SJCRH30 (cell line): ENCODE results near the gene BTBD18. TPM values are rescaled to one million over a fixed set of nuclear protein-coding genes. Genes with fewer than 3 reads are reported as not detected.

Source experiments
- DNase-seq, 2 experiments: peaks; one replicate each; pipeline ENCODE4 v3.0.0-alpha.2; 2015 to 2020
- H3K27ac ChIP-seq: fragments of 250-450 bp; sonication (Bioruptor Pico); 2 replicates; pipeline ENCODE4 v1.5.1; 2020; ENCODE audit warnings: mild to moderate bottlenecking, moderate library complexity
- H3K27me3 ChIP-seq: fragments of 250-450 bp; sonication (Bioruptor Pico); 2 replicates; pipeline ENCODE4 v1.5.1; 2020; ENCODE audit warnings: mild to moderate bottlenecking, moderate library complexity
- H3K36me3 ChIP-seq: fragments of 250-450 bp; sonication (Bioruptor Pico); 2 replicates; pipeline ENCODE4 v1.5.1; 2020; ENCODE audit warnings: mild to moderate bottlenecking, moderate library complexity
- H3K4me1 ChIP-seq: fragments of 250-450 bp; sonication (Bioruptor Pico); 2 replicates; pipeline ENCODE4 v1.5.1; 2020; ENCODE audit warnings: mild to moderate bottlenecking, moderate library complexity
- H3K4me3 ChIP-seq: fragments of 250-450 bp; sonication (Bioruptor Pico); 2 replicates; pipeline ENCODE4 v1.5.1; 2020; ENCODE audit warnings: mild to moderate bottlenecking, moderate library complexity
- H3K9me3 ChIP-seq: fragments of 250-450 bp; sonication (Bioruptor Pico); replicated peaks from 2 replicates; pipeline ENCODE4 v1.5.1; 2020; ENCODE audit warnings: mild to moderate bottlenecking, moderate library complexity
- total RNA-seq: library from RNA; depleted of rRNA; stranded (reverse); fragments of >200 nt; shearing (Covaris generic); gene quantifications from 2 replicates; pipeline ENCODE4 v1.2.3, GENCODE V29; 2014

BTBD18 gene
- total RNA-seq, 1 experiment from 2014 or later: 0.02 TPM

- Histone ChIP-seq H3K9me3 (no peaks in the 10 kb centered on the region), H3K4me3 (no peak overlapping the region), H3K27ac (no peak overlapping the region), H3K4me1 (peaks cover 36% of the 10 kb centered on the region), H3K27me3 (no peaks in the 10 kb centered on the region), H3K36me3 (no peaks in the 10 kb centered on the region; the same call in 1 of the 2 replicates)
- no peak for DNase-seq
Measured at GRCh38 chr11:57781529-57781943, 29.9 kb upstream of the BTBD18 start.

DNA sequence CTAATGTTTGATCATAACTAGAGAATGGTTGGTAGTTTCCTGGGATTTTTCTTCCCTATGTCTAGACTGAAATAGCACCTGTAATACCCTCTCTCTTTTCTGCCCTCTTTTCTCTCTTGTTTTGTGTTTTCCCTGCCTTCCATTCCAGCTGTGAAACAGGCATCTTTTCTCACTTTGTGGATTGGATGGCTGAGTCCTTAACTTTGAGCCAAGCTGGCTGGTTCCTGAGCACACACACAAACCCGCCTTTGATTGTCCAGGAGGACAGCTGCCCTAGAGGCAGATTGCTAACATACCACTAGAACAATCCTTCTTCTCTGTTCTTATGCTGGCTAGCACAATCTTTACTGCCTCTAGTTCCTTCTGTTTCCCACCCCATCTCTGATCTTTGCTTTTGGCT, 27.7 kb upstream of the BTBD18 start:
- H3K36me3 ChIP-seq: no peaks in the 10 kb centered on the region; the same call in 1 of the 2 replicates
- H3K27me3 ChIP-seq: no peaks in the 10 kb centered on the region
- H3K27ac ChIP-seq: peak overlapping the region; percentile 97
- no peaks in the 10 kb centered on the region for H3K9me3 ChIP-seq
- H3K4me1 ChIP-seq: peaks cover 47% of the 10 kb centered on the region
- DNase-seq: peak; percentile 88 to 95
- H3K4me3 ChIP-seq: peak overlapping the region; percentile 11

DNA sequence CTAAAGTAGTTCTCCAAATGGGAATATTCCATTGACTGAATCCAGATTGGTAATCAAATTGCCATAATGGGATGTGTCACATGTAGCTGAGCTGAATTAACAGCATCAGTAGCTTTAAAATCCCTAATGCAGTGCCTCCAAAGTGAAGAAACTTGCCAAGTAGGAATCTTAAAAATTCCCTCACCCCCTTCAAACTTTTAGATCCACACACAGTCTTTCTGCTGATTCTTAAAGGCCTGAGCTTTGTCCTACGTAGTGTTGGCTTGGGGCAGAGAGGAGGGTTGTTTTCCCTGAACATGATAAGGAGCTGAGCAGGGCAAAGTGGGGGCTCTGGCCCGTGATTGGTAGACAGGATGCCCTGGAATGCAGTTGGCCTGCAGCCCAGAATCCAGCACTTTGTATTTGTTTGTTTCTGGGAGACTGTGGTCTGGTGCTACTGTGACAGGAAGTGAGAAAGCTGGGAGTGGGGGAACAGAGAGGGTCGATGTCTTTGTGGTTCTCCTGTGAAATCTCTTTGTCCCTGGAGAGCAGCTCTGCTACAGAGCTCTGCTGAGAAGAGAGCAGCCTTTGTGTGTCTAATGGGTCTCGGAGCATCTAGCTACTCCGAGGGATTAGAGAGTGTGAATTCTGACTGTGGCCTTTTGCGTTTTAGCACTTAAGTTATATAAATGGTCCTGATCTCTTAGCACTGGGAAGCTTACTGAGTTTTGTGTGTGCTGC, 26.9 kb upstream of the BTBD18 start:
- Histone ChIP-seq H3K27me3 (no peaks in the 10 kb centered on the region), H3K27ac (peak overlapping the region; percentile 97), H3K9me3 (no peaks in the 10 kb centered on the region), H3K36me3 (no peaks in the 10 kb centered on the region; the same call in 1 of the 2 replicates), H3K4me1 (peaks cover 47% of the 10 kb centered on the region), H3K4me3 (peak overlapping the region; percentile 11)
- peak; percentile 98 to 100 for DNase-seq

- Histone ChIP-seq H3K9me3 (no peaks in the 10 kb centered on the region), H3K4me1 (peaks cover 47% of the 10 kb centered on the region), H3K36me3 (no peaks in the 10 kb centered on the region; the same call in 1 of the 2 replicates), H3K4me3 (peak overlapping the region; percentile 3; the same call in 1 of the 2 replicates), H3K27ac (peak overlapping the region; percentile 97), H3K27me3 (no peaks in the 10 kb centered on the region)
- peak; percentile 20 to 55 for DNase-seq
Measured at GRCh38 chr11:57777969-57778317, 26.3 kb upstream of the BTBD18 start.

GRCh38 chr11:57776577-57777210, 25.1 kb upstream of the BTBD18 start:
- Histone ChIP-seq H3K4me3 (no peak overlapping the region), H3K27ac (peak overlapping the region; percentile 57), H3K27me3 (no peaks in the 10 kb centered on the region), H3K36me3 (no peaks in the 10 kb centered on the region), H3K4me1 (peaks cover 47% of the 10 kb centered on the region), H3K9me3 (no peaks in the 10 kb centered on the region)
- DNase-seq: no peak

DNA sequence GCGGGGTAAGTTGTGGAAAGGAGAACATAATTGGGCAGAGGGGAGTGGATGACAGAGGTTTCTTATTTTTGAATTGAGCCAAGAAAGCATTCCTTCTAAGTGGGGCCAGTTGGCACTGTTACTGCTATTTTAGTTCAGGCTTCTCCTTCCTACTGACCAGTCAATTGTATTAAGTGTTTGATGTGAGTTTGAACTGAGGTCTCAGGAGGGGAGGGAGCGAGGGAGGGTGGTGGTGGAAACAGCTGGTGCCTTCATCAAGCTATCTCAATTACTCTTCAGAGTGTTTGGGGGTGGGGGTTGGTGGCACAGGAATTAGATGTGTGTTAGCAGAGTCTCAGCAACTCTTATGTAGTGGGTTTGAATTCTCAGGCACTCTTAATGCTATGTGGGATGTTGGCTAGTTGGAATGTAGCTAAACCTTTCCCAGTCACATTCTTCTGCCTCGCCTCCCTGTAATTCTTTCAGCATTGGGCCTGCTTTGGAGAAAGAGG, 24.5 kb upstream of the BTBD18 start:
- Histone ChIP-seq H3K4me1 (peaks cover 47% of the 10 kb centered on the region), H3K27ac (peak overlapping the region; percentile 57), H3K4me3 (peak overlapping the region; percentile 19), H3K36me3 (no peaks in the 10 kb centered on the region), H3K27me3 (no peaks in the 10 kb centered on the region), H3K9me3 (no peaks in the 10 kb centered on the region)
- DNase-seq: peak; percentile 89 to 90

DNA sequence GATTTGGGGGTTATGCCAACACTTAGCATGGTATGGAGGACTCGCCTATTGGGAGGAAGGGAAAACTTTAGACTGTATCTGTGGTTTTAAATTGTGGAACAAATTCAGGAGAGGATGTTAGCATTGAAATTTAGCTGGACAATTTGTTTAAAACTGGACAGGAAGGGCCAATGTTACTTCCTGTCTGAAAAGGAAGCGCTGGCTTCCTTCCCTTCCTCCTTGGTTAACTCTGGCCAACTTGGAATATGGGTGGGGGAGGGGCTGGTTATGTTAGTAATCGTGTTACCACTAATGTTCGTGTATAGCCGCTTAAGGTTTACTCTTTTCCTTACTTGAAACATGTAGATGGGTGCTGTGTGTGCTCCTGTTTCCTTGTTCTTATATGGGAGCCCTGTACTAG, 23.9 kb upstream of the BTBD18 start:
- Histone ChIP-seq H3K27me3 (no peaks in the 10 kb centered on the region), H3K27ac (peak overlapping the region; percentile 57), H3K4me1 (peaks cover 45% of the 10 kb centered on the region), H3K9me3 (no peaks in the 10 kb centered on the region), H3K36me3 (no peaks in the 10 kb centered on the region), H3K4me3 (peak overlapping the region; percentile 19)
- DNase-seq: peak; percentile 30 to 55

DNA sequence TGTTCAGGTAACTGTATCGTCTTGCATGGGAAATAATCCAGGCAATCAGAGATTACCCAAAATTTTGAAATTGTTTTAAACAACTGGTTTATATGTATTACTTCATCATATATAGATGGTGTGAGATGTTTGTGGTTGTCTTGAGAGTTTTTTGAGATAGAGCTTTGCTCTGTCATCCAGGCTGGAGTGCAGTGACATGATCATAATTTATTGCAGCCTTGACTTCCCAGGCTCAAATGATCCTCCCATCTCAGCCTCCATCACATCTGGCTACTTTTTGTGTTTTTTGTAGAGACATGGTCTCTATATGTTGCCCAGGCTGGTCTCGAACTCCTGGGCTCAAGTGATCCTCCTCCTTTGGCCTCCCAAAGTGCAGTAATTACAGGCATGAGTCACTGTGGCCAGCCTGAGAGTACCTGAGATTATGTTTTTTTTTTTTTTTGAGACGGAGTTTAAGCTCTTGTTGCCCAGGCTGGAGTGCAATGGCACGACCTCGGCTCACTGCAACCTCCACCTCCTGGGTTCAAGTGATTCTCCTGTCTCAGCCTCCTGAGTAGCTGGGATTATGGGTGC, 21.5 kb upstream of the BTBD18 start:
- Histone ChIP-seq H3K36me3 (no peaks in the 10 kb centered on the region), H3K4me3 (no peak overlapping the region), H3K9me3 (no peaks in the 10 kb centered on the region), H3K27ac (no peak overlapping the region), H3K27me3 (no peaks in the 10 kb centered on the region), H3K4me1 (peaks cover 27% of the 10 kb centered on the region)
- DNase-seq: no peak

DNA sequence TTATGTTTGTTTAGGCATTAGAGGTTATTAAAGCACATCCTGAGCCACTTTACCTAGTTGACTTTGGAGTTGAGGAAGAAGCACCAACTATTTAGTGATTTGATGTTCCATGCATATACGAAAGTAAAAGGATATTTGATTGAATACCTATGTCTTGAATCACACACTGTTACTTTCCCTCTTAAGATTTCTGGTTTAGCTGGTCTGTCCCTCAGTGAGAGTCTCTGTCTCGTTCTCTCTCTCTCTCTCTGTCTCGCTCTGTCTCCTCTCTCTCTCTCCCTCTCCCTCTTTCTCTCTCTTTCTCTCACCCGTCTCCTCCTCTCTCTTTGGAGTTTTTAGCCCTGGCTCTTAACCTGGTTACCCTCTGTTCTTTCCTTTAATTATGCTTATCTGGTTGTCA, 20.9 kb upstream of the BTBD18 start:
- H3K36me3 ChIP-seq: no peaks in the 10 kb centered on the region
- no peak overlapping the region for H3K4me3 ChIP-seq
- H3K27ac ChIP-seq: no peak overlapping the region
- no peaks in the 10 kb centered on the region for H3K9me3 ChIP-seq
- DNase-seq: no peak
- H3K4me1 ChIP-seq: peaks cover 21% of the 10 kb centered on the region
- no peaks in the 10 kb centered on the region for H3K27me3 ChIP-seq

- Histone ChIP-seq H3K4me1 (peaks cover 9% of the 10 kb centered on the region), H3K36me3 (no peaks in the 10 kb centered on the region; the same call in 1 of the 2 replicates), H3K27me3 (no peaks in the 10 kb centered on the region), H3K27ac (no peak overlapping the region), H3K4me3 (no peak overlapping the region), H3K9me3 (no peaks in the 10 kb centered on the region)
- no peak for DNase-seq
Measured at GRCh38 chr11:57771365-57771764, 19.7 kb upstream of the BTBD18 start.

GRCh38 chr11:57770793-57771192, 19.2 kb upstream of the BTBD18 start:
- H3K27me3 ChIP-seq: no peaks in the 10 kb centered on the region
- no peaks in the 10 kb centered on the region; the same call in 1 of the 2 replicates for H3K36me3 ChIP-seq
- no peak overlapping the region for H3K4me3 ChIP-seq
- DNase-seq: no peak
- no peaks in the 10 kb centered on the region for H3K9me3 ChIP-seq
- peaks cover 5% of the 10 kb centered on the region for H3K4me1 ChIP-seq
- H3K27ac ChIP-seq: no peak overlapping the region

DNA sequence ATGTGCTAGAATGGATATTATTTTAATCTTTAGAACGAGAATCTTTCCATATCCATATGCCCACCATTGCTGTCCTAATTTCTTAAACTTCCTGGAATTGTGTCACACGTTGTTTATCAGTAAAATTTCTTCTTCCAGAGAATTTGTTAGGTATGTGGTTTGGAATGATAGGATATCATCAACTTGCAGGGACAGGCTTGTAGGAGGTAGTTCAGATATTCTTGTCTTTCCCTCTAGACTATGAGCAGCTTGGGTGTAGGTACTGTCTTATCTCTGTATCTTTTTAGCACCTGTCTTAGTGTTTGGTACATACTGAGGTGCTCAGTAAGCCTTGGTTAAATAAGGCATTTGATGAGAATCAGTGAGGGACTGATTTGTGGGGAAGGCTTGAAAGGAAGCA, 13.4 kb upstream of the BTBD18 start:
- no peaks in the 10 kb centered on the region for H3K27me3 ChIP-seq
- no peak overlapping the region for H3K4me3 ChIP-seq
- H3K9me3 ChIP-seq: no peaks in the 10 kb centered on the region
- peaks cover 16% of the 10 kb centered on the region for H3K4me1 ChIP-seq
- H3K36me3 ChIP-seq: no peaks in the 10 kb centered on the region; the same call in 1 of the 2 replicates
- DNase-seq: no peak
- no peak overlapping the region for H3K27ac ChIP-seq

- Histone ChIP-seq H3K9me3 (no peaks in the 10 kb centered on the region), H3K27me3 (no peaks in the 10 kb centered on the region), H3K4me3 (no peak overlapping the region), H3K36me3 (no peaks in the 10 kb centered on the region; the same call in 1 of the 2 replicates), H3K4me1 (peaks cover 16% of the 10 kb centered on the region), H3K27ac (no peak overlapping the region)
- no peak for DNase-seq
Measured at GRCh38 chr11:57764566-57764965, 12.9 kb upstream of the BTBD18 start.

DNA sequence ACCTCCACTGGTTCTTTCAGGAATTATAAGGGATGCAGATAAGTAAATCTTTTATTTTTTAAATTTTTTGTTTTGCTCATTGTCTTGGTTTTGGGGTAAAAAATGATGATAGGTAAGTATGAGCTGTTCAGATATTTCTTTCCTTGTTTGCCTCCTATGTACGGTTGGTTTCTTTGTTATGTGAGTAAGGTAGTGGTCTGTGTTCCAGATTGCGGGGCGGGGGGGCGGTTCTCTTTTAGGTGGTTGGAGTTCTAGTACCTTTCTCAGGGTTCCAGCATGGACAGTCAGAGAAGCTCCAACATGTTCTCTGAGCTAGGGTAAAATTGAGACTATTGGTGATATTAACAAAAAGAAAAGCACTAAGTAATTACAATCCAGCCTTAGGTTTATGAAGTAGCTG, 12.4 kb upstream of the BTBD18 start:
- Histone ChIP-seq H3K36me3 (no peaks in the 10 kb centered on the region; the same call in 1 of the 2 replicates), H3K9me3 (no peaks in the 10 kb centered on the region), H3K4me1 (peaks cover 16% of the 10 kb centered on the region), H3K27ac (no peak overlapping the region), H3K27me3 (no peaks in the 10 kb centered on the region), H3K4me3 (peak overlapping the region; percentile 81)
- no peak for DNase-seq

- Histone ChIP-seq H3K4me1 (peaks cover 16% of the 10 kb centered on the region), H3K36me3 (no peaks in the 10 kb centered on the region; the same call in 1 of the 2 replicates), H3K9me3 (no peaks in the 10 kb centered on the region), H3K27ac (no peak overlapping the region; the same call in 1 of the 2 replicates), H3K27me3 (no peaks in the 10 kb centered on the region), H3K4me3 (peak overlapping the region; percentile 81)
- DNase-seq: peak in 1 of 2 experiments; percentile 50
Measured at GRCh38 chr11:57763568-57763967, 11.9 kb upstream of the BTBD18 start.
